HEK293 (cell line): ENCODE measurements around the gene SLC12A3.

Experiments
- CTCF ChIA-PET: fragments of 350-600 bp; formaldehyde crosslinking; extraction: SDS; loops from one replicate; lab custom pipeline; 2021; ENCODE audit warnings: antibody characterized with exemption; lab: Yijun Ruan, JAX
- POLR2A ChIA-PET: fragments of 300-600 bp; formaldehyde crosslinking; extraction: SDS; loops from one replicate; lab custom pipeline; 2020; ENCODE audit warnings: antibody characterized with exemption, inconsistent platforms; lab: Yijun Ruan, JAX
- H3K27ac ChIP-seq: fragments of 200-500 bp; sonication (Bioruptor generic); 2 replicates; pipeline ENCODE4 v1.5.1; 2014; ENCODE audit warnings: low read depth, low read length, control low read depth, inconsistent platforms; ENCODE audit errors: extremely low read depth
- H3K36me3 ChIP-seq, 2 experiments: fragments of 200-500 bp in 1 of 2; sonication (Bioruptor generic) in 1 of 2; 1 replicate in 1 of 2; 2 replicates in 1 of 2; pipeline ENCODE4 v1.5.1; 2014 to 2017; ENCODE audit warnings: inconsistent platforms in 2 of 2, low read length in 2 of 2; ENCODE audit not compliant: control insufficient read depth in 2 of 2, insufficient read depth in 1 of 2
- H3K4me1 ChIP-seq: fragments of 200-500 bp; sonication (Bioruptor generic); 2 replicates; pipeline ENCODE4 v1.5.1; 2014; ENCODE audit warnings: mild to moderate bottlenecking, low read length, inconsistent platforms; ENCODE audit not compliant: control insufficient read depth, insufficient read depth
- H3K4me3 ChIP-seq: 2 replicates; pipeline ENCODE4 v1.5.1; 2011; ENCODE audit warnings: low read depth, mild to moderate bottlenecking, control low read depth, low read length, moderate library complexity
- H3K9me3 ChIP-seq: fragments of 200-500 bp; sonication (Bioruptor generic); 2 replicates; pipeline ENCODE4 v1.5.1; 2014; ENCODE audit warnings: low read depth, low read length, inconsistent platforms; ENCODE audit not compliant: control insufficient read depth, insufficient read depth
- HIC1 ChIP-seq: fragments of 450-650 bp; formaldehyde crosslinking; IDR thresholded peaks from 2 replicates; pipeline ENCODE4 v1.5.1; 2016; ENCODE audit warnings: missing biosample characterization, missing genetic modification characterization
- SCRT2 ChIP-seq: fragments of 450-650 bp; formaldehyde crosslinking; IDR thresholded peaks from 2 replicates; pipeline ENCODE4 v1.5.1; 2016; ENCODE audit warnings: missing biosample characterization, missing genetic modification characterization
- ZBTB10 ChIP-seq: fragments of 450-650 bp; formaldehyde crosslinking; IDR thresholded peaks from 2 replicates; pipeline ENCODE4 v1.5.1; 2016; ENCODE audit warnings: missing biosample characterization, missing genetic modification characterization
- ZBTB48 ChIP-seq: fragments of 450-650 bp; formaldehyde crosslinking; IDR thresholded peaks from 2 replicates; pipeline ENCODE4 v1.5.1; 2016; ENCODE audit warnings: missing biosample characterization, missing genetic modification characterization
- ZNF133 ChIP-seq: fragments of 450-650 bp; formaldehyde crosslinking; IDR thresholded peaks from 2 replicates; pipeline ENCODE4 v1.5.1; 2016; ENCODE audit warnings: missing biosample characterization, missing genetic modification characterization
- ZNF140 ChIP-seq: fragments of 450-650 bp; formaldehyde crosslinking; IDR thresholded peaks from 2 replicates; pipeline ENCODE4 v1.5.1; 2016; ENCODE audit warnings: missing biosample characterization, missing genetic modification characterization
- ZNF155 ChIP-seq: fragments of 450-650 bp; formaldehyde crosslinking; IDR thresholded peaks from 2 replicates; pipeline ENCODE4 v1.5.1; 2016; ENCODE audit warnings: missing biosample characterization, missing genetic modification characterization
- ZNF2 ChIP-seq: fragments of 450-650 bp; formaldehyde crosslinking; IDR thresholded peaks from 2 replicates; pipeline ENCODE4 v1.5.1; 2016; ENCODE audit warnings: missing biosample characterization, missing genetic modification characterization
- ZNF239 ChIP-seq: fragments of 450-650 bp; formaldehyde crosslinking; IDR thresholded peaks from 2 replicates; pipeline ENCODE4 v1.5.1; 2016; ENCODE audit warnings: missing biosample characterization, missing genetic modification characterization
- ZNF280C ChIP-seq: fragments of 450-650 bp; formaldehyde crosslinking; IDR thresholded peaks from 2 replicates; pipeline ENCODE4 v1.5.1; 2016; ENCODE audit warnings: missing biosample characterization, missing genetic modification characterization
- ZNF341 ChIP-seq: fragments of 450-650 bp; formaldehyde crosslinking; IDR thresholded peaks from 2 replicates; pipeline ENCODE4; 2016; ENCODE audit warnings: low read depth, missing biosample characterization, missing genetic modification characterization
- ZNF473 ChIP-seq: fragments of 450-650 bp; formaldehyde crosslinking; IDR thresholded peaks from 2 replicates; pipeline ENCODE4 v1.5.1; 2017; ENCODE audit warnings: missing biosample characterization, missing genetic modification characterization
- ZNF48 ChIP-seq: fragments of 450-650 bp; formaldehyde crosslinking; IDR thresholded peaks from 2 replicates; pipeline ENCODE4 v1.5.1; 2016; ENCODE audit warnings: missing biosample characterization, missing genetic modification characterization
- ZNF501 ChIP-seq: fragments of 450-650 bp; formaldehyde crosslinking; IDR thresholded peaks from 2 replicates; pipeline ENCODE4 v1.5.1; 2016; ENCODE audit warnings: missing biosample characterization, missing genetic modification characterization
- ZNF571 ChIP-seq: fragments of 450-650 bp; formaldehyde crosslinking; IDR thresholded peaks from 2 replicates; pipeline ENCODE4 v1.5.0; 2017; ENCODE audit warnings: missing biosample characterization, missing genetic modification characterization
- ZNF658 ChIP-seq: fragments of 450-650 bp; formaldehyde crosslinking; IDR thresholded peaks from 2 replicates; pipeline ENCODE4; 2016; ENCODE audit warnings: missing biosample characterization, missing genetic modification characterization
- ZNF692 ChIP-seq: fragments of 450-650 bp; formaldehyde crosslinking; IDR thresholded peaks from 2 replicates; pipeline ENCODE4 v1.5.1; 2016; ENCODE audit warnings: missing biosample characterization, missing genetic modification characterization
- ZNF777 ChIP-seq: fragments of 450-650 bp; formaldehyde crosslinking; IDR thresholded peaks from 2 replicates; pipeline ENCODE4 v1.5.1; 2017; ENCODE audit warnings: missing biosample characterization, missing genetic modification characterization, borderline replicate concordance
- ZNF791 ChIP-seq: fragments of 450-650 bp; formaldehyde crosslinking; IDR thresholded peaks from 2 replicates; pipeline ENCODE4 v1.5.1; 2016; ENCODE audit warnings: missing biosample characterization, missing genetic modification characterization
- ZNF830 ChIP-seq: fragments of 450-650 bp; IDR thresholded peaks from 2 replicates; pipeline ENCODE4 v1.5.0; 2018; ENCODE audit warnings: missing biosample characterization, missing genetic modification characterization, low read depth, mild to moderate bottlenecking, moderate library complexity

Gene SLC12A3

GRCh38 chr16:56936950-56937349 lies 71.9 kb downstream of the SLC12A3 start:
- H3K9me3 ChIP-seq, result no peaks in the 10 kb centered on the region
- peaks cover 23 to 68% of the 10 kb centered on the region in 2 experiments for H3K36me3 ChIP-seq
- ChIA-PET CTCF (interaction anchor here (0.5 to 1.4 kb wide), 6 partner anchors 14 to 333 kb away, joined by 4 to 8 read pairs (median 4); no protein-coding TSS in a partner anchor), POLR2A (interaction anchor here (0.6 to 1.3 kb wide), 2 partner anchors 10 to 16 kb away, joined by 3 to 4 read pairs; no protein-coding TSS in a partner anchor)
- H3K4me1 ChIP-seq, result no peaks in the 10 kb centered on the region
- H3K4me3 ChIP-seq, result no peak overlapping the region
- no peak overlapping the region for H3K27ac ChIP-seq
- TF ChIP-seq ZBTB10 (tag by site-specific recombination), result no peak
- TF ChIP-seq ZNF777, result no peak
- TF ChIP-seq ZNF133 (tag by site-specific recombination), result no peak
- TF ChIP-seq ZNF48, result no peak
- no peak for TF ChIP-seq ZNF830
- TF ChIP-seq ZNF341 (tag by site-specific recombination), result no peak
- no peak for TF ChIP-seq ZNF501 (tag by site-specific recombination)
- no peak for TF ChIP-seq ZNF2 (tag by site-specific recombination)
- TF ChIP-seq ZNF658 (tag by site-specific recombination), result no peak
- TF ChIP-seq ZNF473 (tag by site-specific recombination), result no peak
- TF ChIP-seq ZNF280C, result no peak
- TF ChIP-seq ZNF791, result no peak
- no peak for TF ChIP-seq HIC1
- no peak for TF ChIP-seq ZNF571
- TF ChIP-seq ZNF155 (tag by site-specific recombination), result no peak
- no peak for TF ChIP-seq ZNF239 (tag by site-specific recombination)
- TF ChIP-seq ZNF140, result no peak
- no peak for TF ChIP-seq ZBTB48 (tag by site-specific recombination)

- Histone ChIP-seq H3K4me1 (no peaks in the 10 kb centered on the region), H3K36me3 (peaks cover 32 to 88% of the 10 kb centered on the region in 2 experiments), H3K9me3 (no peaks in the 10 kb centered on the region), H3K4me3 (no peak overlapping the region)
- ChIA-PET CTCF (interaction anchor here (0.6 to 0.7 kb wide), 2 partner anchors 9 to 13 kb away, joined by 3 to 4 read pairs; no protein-coding TSS in a partner anchor), POLR2A (no interaction called here)
- TF ChIP-seq SCRT2 (tag by site-specific recombination), result 0 out of 2 replicates have a peak, but pooled peaks have one; percentile 14
- TF ChIP-seq ZNF692 (tag by site-specific recombination), result no peak
- TF ChIP-seq, all 188 proteins: peak for 1
- H3K27ac ChIP-seq, result no peak overlapping the region
Measured at GRCh38 chr16:56938664-56939513, 73.9 kb downstream of the SLC12A3 start.
